NOMO-1 (cell line): ENCODE results near the gene TESK1.
"Not testable (repeated sequence)": the region's sequence is repeated elsewhere in the genome, so short reads cannot be mapped to it uniquely, and the experiment has no call there.

ENCODE experiments used
- DNase-seq, 2 experiments: peaks; one replicate each; lab custom pipeline; 2025; ENCODE audit not compliant: unreplicated experiment in 2 of 2; lab: John Stamatoyannopoulos, UW

TESK1 gene

GRCh38 chr9:35645736-35646135, 40.7 kb downstream of the TESK1 start:
- not testable (repeated sequence) for DNase-seq

- DNase-seq: no peak
Observed at GRCh38 chr9:35646153-35646532, 41.1 kb downstream of the TESK1 start.

GRCh38 chr9:35646533-35647265, 41.6 kb downstream of the TESK1 start:
- DNase-seq: peak; percentile 97

GRCh38 chr9:35649431-35650340, 44.6 kb downstream of the TESK1 start:
- DNase-seq: peak in 1 of 2 experiments; percentile 51

GRCh38 chr9:35650341-35651158, 45.5 kb downstream of the TESK1 start, which contains the start of gene SIT1:
TSS of gene SIT1 (minus strand) at chr9:35650931. CDS start at chr9:35650853, 78 bp downstream.
- no peak for DNase-seq

GRCh38 chr9:35651956-35652828, 47.1 kb downstream of the TESK1 start:
- peak; percentile 58 to 95 for DNase-seq

- peak; percentile 46 to 82 for DNase-seq
Observed at GRCh38 chr9:35652829-35653209, 47.8 kb downstream of the TESK1 start.

- DNase-seq: no peak
Observed at GRCh38 chr9:35653611-35654010, 48.5 kb downstream of the TESK1 start.

- no peak for DNase-seq
Observed at GRCh38 chr9:35656348-35656747, 51.3 kb downstream of the TESK1 start.

- peak in 1 of 2 experiments; percentile 56 for DNase-seq
Observed at GRCh38 chr9:35656831-35657545, 51.9 kb downstream of the TESK1 start.

- DNase-seq: peak; percentile 99 to 100
Observed at GRCh38 chr9:35657546-35658136, 52.6 kb downstream of the TESK1 start, which contains the start of gene RMRP. TSS of gene RMRP (minus strand) at chr9:35658019.

GRCh38 chr9:35658137-35658967, 53.3 kb downstream of the TESK1 start, which contains the start of gene CCDC107:
TSS of gene CCDC107 (plus strand) at chr9:35658292. CDS start at chr9:35658380, 88 bp downstream.
- peak; percentile 89 to 90 for DNase-seq

GRCh38 chr9:35658968-35659220, 53.8 kb downstream of the TESK1 start:
- DNase-seq: peak in 1 of 2 experiments; percentile 61

- no peak for DNase-seq
Observed at GRCh38 chr9:35659340-35659739, 54.3 kb downstream of the TESK1 start.
